ENCODE results near the gene GAB1. TPM values are rescaled to one million over a fixed set of nuclear protein-coding genes. Genes with fewer than 3 reads are reported as not detected.

GAB1 gene
- total RNA-seq, 2 donors from 2014 or later: 28.3 to 33.3 TPM

DNA sequence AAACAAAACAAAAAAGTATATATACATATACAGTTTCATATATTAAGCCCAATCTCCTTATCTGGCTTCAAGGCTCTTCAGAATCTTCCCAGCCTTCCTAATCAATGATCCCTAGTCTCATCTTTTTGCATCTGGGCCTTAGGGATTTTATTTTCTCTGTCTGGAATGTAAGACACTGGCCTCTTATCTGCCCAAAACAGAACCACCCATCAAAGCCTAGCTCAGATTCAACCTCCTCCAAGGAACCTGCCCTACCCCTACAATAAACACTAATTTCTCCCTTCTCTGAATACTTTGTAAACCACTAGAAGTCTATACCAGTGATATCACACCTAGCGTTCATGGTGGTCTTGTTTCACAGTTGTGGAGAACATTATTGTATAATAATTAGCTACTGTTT, 23.2 kb upstream of the GAB1 start:
- Mint-ChIP-seq H3K4me3 (no peak overlapping the region), H3K27ac (no peak overlapping the region), H3K9me3 (no peaks in the 10 kb centered on the region), H3K4me1 (no peaks in the 10 kb centered on the region), H3K36me3 (ENCODE audit: low read depth) (no peaks in the 10 kb centered on the region), H3K27me3 (ENCODE audit: insufficient read depth) (no peaks in the 10 kb centered on the region)
- no peak for DNase-seq
- H3K4me1 ChIP-seq (ENCODE audit: control insufficient read depth, insufficient read depth, low read length): peaks cover 7% of the 10 kb centered on the region
- 88% methylated on average over 1 of the region's 1 CpG; no CpG with 5 or more reads in 1 of the 2 experiments for WGBS, 2 experiments (ENCODE audit: insufficient coverage in 1 of 2, insufficient read length in 1 of 2)
- peaks cover 4% of the 10 kb centered on the region for H3K9me3 ChIP-seq (ENCODE audit: control insufficient read depth, low read length)
- H3K4me3 ChIP-seq (ENCODE audit: low read length): no peak overlapping the region
- H3K36me3 ChIP-seq (ENCODE audit: control insufficient read depth, insufficient read depth, low read length): no peaks in the 10 kb centered on the region
- H3K27me3 ChIP-seq (ENCODE audit: control insufficient read depth, insufficient read depth, low read length, poor library complexity, severe bottlenecking): no peaks in the 10 kb centered on the region
- H3K27ac ChIP-seq (ENCODE audit: low read depth, low read length): no peak overlapping the region
- no peak for TF ChIP-seq CTCF (conservative IDR thresholded peaks at IDR 0.05)
- H3K9ac ChIP-seq (ENCODE audit: extremely low read depth, low read length, poor library complexity, severe bottlenecking): no peak overlapping the region

DNA sequence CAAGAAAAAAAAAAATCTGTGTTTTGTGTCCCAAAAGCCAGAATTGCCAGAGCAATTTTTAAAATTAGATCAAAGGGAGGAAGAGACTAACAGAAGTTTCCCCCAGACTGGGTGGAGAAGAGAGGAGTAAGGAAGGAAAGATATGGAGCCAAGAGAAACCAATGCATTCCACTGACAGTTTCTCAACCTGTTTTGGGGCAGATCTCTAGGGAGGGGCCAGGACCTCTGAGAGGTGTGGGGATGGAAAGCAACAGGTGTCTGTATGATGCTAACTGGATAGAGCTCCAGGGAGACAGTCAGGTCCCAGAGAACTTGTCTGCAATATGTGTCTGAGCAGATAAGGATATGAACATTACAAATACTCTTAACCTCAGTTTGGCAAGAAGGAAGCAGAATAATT, 22.7 kb upstream of the GAB1 start:
- no peak overlapping the region for H3K27ac Mint-ChIP-seq
- no peak overlapping the region for H3K4me3 Mint-ChIP-seq
- H3K9me3 Mint-ChIP-seq: no peaks in the 10 kb centered on the region
- H3K27me3 Mint-ChIP-seq (ENCODE audit: insufficient read depth): no peaks in the 10 kb centered on the region
- no peaks in the 10 kb centered on the region for H3K4me1 Mint-ChIP-seq
- TF ChIP-seq CTCF (conservative IDR thresholded peaks at IDR 0.05): no peak
- H3K27me3 ChIP-seq (ENCODE audit: control insufficient read depth, insufficient read depth, low read length, poor library complexity, severe bottlenecking): no peaks in the 10 kb centered on the region
- no peaks in the 10 kb centered on the region for H3K36me3 Mint-ChIP-seq (ENCODE audit: low read depth)
- DNase-seq: no peak
- no peak overlapping the region for H3K9ac ChIP-seq (ENCODE audit: extremely low read depth, low read length, poor library complexity, severe bottlenecking)
- H3K9me3 ChIP-seq (ENCODE audit: control insufficient read depth, low read length): peaks cover 2% of the 10 kb centered on the region
- H3K36me3 ChIP-seq (ENCODE audit: control insufficient read depth, insufficient read depth, low read length): no peaks in the 10 kb centered on the region
- H3K4me3 ChIP-seq (ENCODE audit: low read length): no peak overlapping the region
- no peak overlapping the region for H3K27ac ChIP-seq (ENCODE audit: low read depth, low read length)
- peaks cover 7% of the 10 kb centered on the region for H3K4me1 ChIP-seq (ENCODE audit: control insufficient read depth, insufficient read depth, low read length)

DNA sequence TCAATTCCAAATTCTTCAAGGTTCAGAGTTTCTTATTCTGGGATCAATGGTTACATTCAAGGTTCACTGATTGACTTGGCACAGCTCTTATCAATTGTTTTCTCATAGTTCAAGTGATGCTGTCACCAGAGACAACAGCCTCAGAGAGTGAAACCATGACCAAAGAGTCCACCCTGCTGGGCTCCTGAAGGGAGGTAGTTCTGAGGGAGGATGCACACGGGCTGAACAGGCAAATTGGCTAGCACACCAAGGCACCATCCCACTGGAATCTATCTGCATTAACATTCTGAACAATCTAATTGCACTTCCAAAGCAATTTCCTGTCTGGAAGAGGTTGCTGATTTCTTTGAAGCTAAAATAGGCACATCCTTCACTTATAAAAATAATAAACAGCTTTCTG, 16.6 kb upstream of the GAB1 start:
- H3K27ac Mint-ChIP-seq: no peak overlapping the region
- Histone ChIP-seq H3K4me1 (ENCODE audit: control insufficient read depth, insufficient read depth, low read length) (no peaks in the 10 kb centered on the region), H3K27ac (ENCODE audit: low read depth, low read length) (no peak overlapping the region), H3K4me3 (ENCODE audit: low read length) (no peak overlapping the region), H3K27me3 (ENCODE audit: control insufficient read depth, insufficient read depth, low read length, poor library complexity, severe bottlenecking) (no peaks in the 10 kb centered on the region), H3K36me3 (ENCODE audit: control insufficient read depth, insufficient read depth, low read length) (no peaks in the 10 kb centered on the region), H3K9ac (ENCODE audit: extremely low read depth, low read length, poor library complexity, severe bottlenecking) (no peak overlapping the region), H3K9me3 (ENCODE audit: control insufficient read depth, low read length) (peaks cover 6% of the 10 kb centered on the region)
- no peaks in the 10 kb centered on the region for H3K27me3 Mint-ChIP-seq (ENCODE audit: insufficient read depth)
- peaks cover 11% of the 10 kb centered on the region for H3K4me1 Mint-ChIP-seq
- H3K36me3 Mint-ChIP-seq (ENCODE audit: low read depth): no peaks in the 10 kb centered on the region
- WGBS, 2 experiments (ENCODE audit: insufficient coverage in 1 of 2, insufficient read length in 1 of 2): 57% methylated on average over 1 of the region's 1 CpG; no CpG with 5 or more reads in 1 of the 2 experiments
- TF ChIP-seq CTCF (conservative IDR thresholded peaks at IDR 0.05): no peak
- H3K4me3 Mint-ChIP-seq: no peak overlapping the region
- peaks cover 3% of the 10 kb centered on the region for H3K9me3 Mint-ChIP-seq
- no peak for DNase-seq

Measured in endodermal cell (in vitro differentiated cells).